HEK293 (cell line): ENCODE results near the gene FERMT3.

ENCODE experiments used
- BCL11A ChIP-seq: fragments of 450-650 bp; formaldehyde crosslinking; IDR thresholded peaks from 2 replicates; pipeline ENCODE4 v1.5.1; 2016; ENCODE audit warnings: low read depth, missing biosample characterization, missing genetic modification characterization
- GLI4 ChIP-seq: fragments of 450-650 bp; formaldehyde crosslinking; IDR thresholded peaks from 2 replicates; pipeline ENCODE4 v1.5.1; 2016; ENCODE audit warnings: missing biosample characterization, missing genetic modification characterization
- GLIS1 ChIP-seq: fragments of 450-650 bp; formaldehyde crosslinking; IDR thresholded peaks from 2 replicates; pipeline ENCODE4 v1.5.1; 2016; ENCODE audit warnings: missing biosample characterization, missing genetic modification characterization
- HOXD13 ChIP-seq: sonication (generic); formaldehyde crosslinking; IDR thresholded peaks from 2 replicates; pipeline ENCODE4 v1.8.0; 2022; ENCODE audit warnings: missing genetic modification reagents, borderline replicate concordance
- IKZF3 ChIP-seq: fragments of 450-650 bp; IDR thresholded peaks from 2 replicates; pipeline ENCODE4 v1.5.0; 2018; ENCODE audit warnings: missing biosample characterization, mild to moderate bottlenecking, missing genetic modification characterization, moderate library complexity
- KLF8 ChIP-seq: fragments of 450-650 bp; formaldehyde crosslinking; IDR thresholded peaks from 2 replicates; pipeline ENCODE4 v1.5.1; 2016; ENCODE audit warnings: missing biosample characterization, missing genetic modification characterization
- KLF9 ChIP-seq: fragments of 450-650 bp; formaldehyde crosslinking; IDR thresholded peaks from 2 replicates; pipeline ENCODE4 v1.5.1; 2016; ENCODE audit warnings: missing biosample characterization, missing genetic modification characterization, low read depth
- OVOL3 ChIP-seq: fragments of 450-650 bp; formaldehyde crosslinking; IDR thresholded peaks from 2 replicates; pipeline ENCODE4 v1.5.1; 2016; ENCODE audit warnings: missing biosample characterization, missing genetic modification characterization
- SP7 ChIP-seq: fragments of 450-650 bp; formaldehyde crosslinking; IDR thresholded peaks from 2 replicates; pipeline ENCODE4 v1.5.1; 2016; ENCODE audit warnings: missing biosample characterization, missing genetic modification characterization
- ZBTB11 ChIP-seq: fragments of 450-650 bp; formaldehyde crosslinking; conservative IDR thresholded peaks from 2 replicates; pipeline ENCODE4 v1.5.1; 2016; ENCODE audit warnings: low read depth, missing biosample characterization, missing genetic modification characterization
- ZBTB7A ChIP-seq: fragments of 450-650 bp; formaldehyde crosslinking; IDR thresholded peaks from 2 replicates; pipeline ENCODE4 v1.5.1; 2016; ENCODE audit warnings: low read depth, missing biosample characterization, missing genetic modification characterization
- ZFP41 ChIP-seq: fragments of 450-650 bp; formaldehyde crosslinking; IDR thresholded peaks from 2 replicates; pipeline ENCODE4 v1.5.1; 2016; ENCODE audit warnings: missing biosample characterization, missing genetic modification characterization, borderline replicate concordance
- ZNF121 ChIP-seq: fragments of 450-650 bp; formaldehyde crosslinking; IDR thresholded peaks from 2 replicates; pipeline ENCODE4 v1.5.1; 2016; ENCODE audit warnings: missing biosample characterization, missing genetic modification characterization
- ZNF157 ChIP-seq: fragments of 450-650 bp; formaldehyde crosslinking; IDR thresholded peaks from 2 replicates; pipeline ENCODE4 v1.5.1; 2016; ENCODE audit warnings: missing biosample characterization, missing genetic modification characterization
- ZNF175 ChIP-seq: fragments of 450-650 bp; formaldehyde crosslinking; IDR thresholded peaks from 2 replicates; pipeline ENCODE4 v1.5.1; 2016; ENCODE audit warnings: missing biosample characterization, missing genetic modification characterization
- ZNF223 ChIP-seq: fragments of 450-650 bp; formaldehyde crosslinking; IDR thresholded peaks from 2 replicates; pipeline ENCODE4 v1.5.1; 2016; ENCODE audit warnings: missing biosample characterization, missing genetic modification characterization
- ZNF266 ChIP-seq: fragments of 450-650 bp; formaldehyde crosslinking; IDR thresholded peaks from 2 replicates; pipeline ENCODE4 v1.5.1; 2016; ENCODE audit warnings: missing biosample characterization, missing genetic modification characterization, low read depth
- ZNF280D ChIP-seq: fragments of 450-650 bp; formaldehyde crosslinking; IDR thresholded peaks from 2 replicates; pipeline ENCODE4 v1.5.1; 2016; ENCODE audit warnings: missing biosample characterization, missing genetic modification characterization
- ZNF292 ChIP-seq: fragments of 450-650 bp; formaldehyde crosslinking; IDR thresholded peaks from 2 replicates; pipeline ENCODE4 v1.5.1; 2016; ENCODE audit warnings: low read depth, missing biosample characterization, missing genetic modification characterization, borderline replicate concordance
- ZNF335 ChIP-seq: fragments of 450-650 bp; formaldehyde crosslinking; conservative IDR thresholded peaks from 2 replicates; pipeline ENCODE4 v1.5.1; 2016; ENCODE audit warnings: missing biosample characterization, missing genetic modification characterization
- ZNF341 ChIP-seq: fragments of 450-650 bp; formaldehyde crosslinking; IDR thresholded peaks from 2 replicates; pipeline ENCODE4; 2016; ENCODE audit warnings: low read depth, missing biosample characterization, missing genetic modification characterization
- ZNF404 ChIP-seq: fragments of 450-650 bp; formaldehyde crosslinking; IDR thresholded peaks from 2 replicates; pipeline ENCODE4 v1.5.1; 2017; ENCODE audit warnings: missing biosample characterization, missing genetic modification characterization
- ZNF423 ChIP-seq: fragments of 450-650 bp; formaldehyde crosslinking; IDR thresholded peaks from 2 replicates; pipeline ENCODE4 v1.5.1; 2016; ENCODE audit warnings: missing biosample characterization, missing genetic modification characterization
- ZNF426 ChIP-seq: fragments of 450-650 bp; formaldehyde crosslinking; IDR thresholded peaks from 2 replicates; pipeline ENCODE4 v1.5.1; 2017; ENCODE audit warnings: missing biosample characterization, missing genetic modification characterization, mild to moderate bottlenecking, inconsistent platforms, moderate library complexity
- ZNF473 ChIP-seq: fragments of 450-650 bp; formaldehyde crosslinking; IDR thresholded peaks from 2 replicates; pipeline ENCODE4 v1.5.1; 2017; ENCODE audit warnings: missing biosample characterization, missing genetic modification characterization
- ZNF521 ChIP-seq: fragments of 450-650 bp; formaldehyde crosslinking; IDR thresholded peaks from 2 replicates; pipeline ENCODE4 v1.5.1; 2017; ENCODE audit warnings: missing biosample characterization, mild to moderate bottlenecking, missing genetic modification characterization
- ZNF544 ChIP-seq: fragments of 450-650 bp; formaldehyde crosslinking; IDR thresholded peaks from 2 replicates; pipeline ENCODE4 v1.5.0; 2017; ENCODE audit warnings: missing biosample characterization, missing genetic modification characterization
- ZNF549 ChIP-seq: fragments of 450-650 bp; IDR thresholded peaks from 2 replicates; pipeline ENCODE4 v1.5.1; 2018; ENCODE audit warnings: missing biosample characterization, missing genetic modification characterization, mild to moderate bottlenecking, inconsistent platforms, moderate library complexity
- ZNF555 ChIP-seq: fragments of 450-650 bp; formaldehyde crosslinking; conservative IDR thresholded peaks from 2 replicates; pipeline ENCODE4 v1.5.1; 2017; ENCODE audit warnings: missing biosample characterization, mild to moderate bottlenecking, missing genetic modification characterization, inconsistent platforms
- ZNF658 ChIP-seq: fragments of 450-650 bp; formaldehyde crosslinking; IDR thresholded peaks from 2 replicates; pipeline ENCODE4; 2016; ENCODE audit warnings: missing biosample characterization, missing genetic modification characterization
- ZNF664 ChIP-seq: fragments of 450-650 bp; formaldehyde crosslinking; IDR thresholded peaks from 2 replicates; pipeline ENCODE4 v1.5.1; 2016; ENCODE audit warnings: missing biosample characterization, missing genetic modification characterization
- ZNF670 ChIP-seq: fragments of 450-650 bp; formaldehyde crosslinking; IDR thresholded peaks from 2 replicates; pipeline ENCODE4 v1.5.1; 2016; ENCODE audit warnings: missing biosample characterization, missing genetic modification characterization, low read depth
- ZNF707 ChIP-seq: fragments of 450-650 bp; formaldehyde crosslinking; IDR thresholded peaks from 2 replicates; pipeline ENCODE4 v1.5.1; 2016; ENCODE audit warnings: missing biosample characterization, missing genetic modification characterization
- ZSCAN5A ChIP-seq: fragments of 450-650 bp; formaldehyde crosslinking; IDR thresholded peaks from 2 replicates; pipeline ENCODE4 v1.5.1; 2016; ENCODE audit warnings: missing biosample characterization, missing genetic modification characterization

FERMT3 gene

GRCh38 chr11:64269540-64270220 lies 63.2 kb downstream of the FERMT3 start (continued):
- TF ChIP-seq ZSCAN5A (tag by site-specific recombination), result no peak
- no peak for TF ChIP-seq ZFP41 (tag by site-specific recombination)
- TF ChIP-seq KLF9, result peak; percentile 64
- no peak for TF ChIP-seq ZNF404 (tag by site-specific recombination)
- no peak for TF ChIP-seq ZNF223
- TF ChIP-seq ZBTB11 (tag by site-specific recombination), result peak; percentile 98
- TF ChIP-seq ZNF658, result no peak
- no peak for TF ChIP-seq ZNF266 (tag by site-specific recombination)
- TF ChIP-seq ZNF670 (tag by site-specific recombination), result no peak
- TF ChIP-seq ZNF280D, result no peak
- TF ChIP-seq BCL11A, result no peak
- TF ChIP-seq ZBTB7A (tag by site-specific recombination), result no peak
- peak; percentile 79 for TF ChIP-seq ZNF335
- TF ChIP-seq ZNF664 (tag by site-specific recombination), result no peak
- TF ChIP-seq ZNF121 (tag by site-specific recombination), result peak; percentile 68
- no peak for TF ChIP-seq ZNF555
- no peak for TF ChIP-seq ZNF341 (tag by site-specific recombination)
- no peak for TF ChIP-seq GLI4 (tag by site-specific recombination)
- TF ChIP-seq OVOL3 (tag by site-specific recombination), result no peak
- no peak for TF ChIP-seq ZNF292 (tag by site-specific recombination)
- TF ChIP-seq ZNF707 (tag by site-specific recombination), result no peak
- no peak for TF ChIP-seq ZNF473 (tag by site-specific recombination)
- no peak for TF ChIP-seq ZNF175 (tag by site-specific recombination)
- TF ChIP-seq ZNF549 (tag by site-specific recombination), result no peak
- TF ChIP-seq KLF8 (tag by site-specific recombination), result peak; percentile 96
- TF ChIP-seq IKZF3 (tag by site-specific recombination), result peak; percentile 100
- no peak for TF ChIP-seq ZNF157 (tag by site-specific recombination)
- no peak for TF ChIP-seq ZNF544 (tag by site-specific recombination)
- TF ChIP-seq SP7 (tag by site-specific recombination), result peak; percentile 34; the same call in 1 of the 2 replicates
- no peak for TF ChIP-seq ZNF521
- peak; percentile 56 for TF ChIP-seq GLIS1
- TF ChIP-seq HOXD13, result no peak
- TF ChIP-seq ZNF423 (tag by site-specific recombination), result no peak
- no peak for TF ChIP-seq ZNF426
